IMR-90 (cell line): ENCODE measurements around the gene BST1. TPM values are rescaled to one million over a fixed set of nuclear protein-coding genes. Genes with fewer than 3 reads are reported as not detected.

Experiments used
- ATAC-seq: fragments of 200-7000 bp; cut with Tn5 transposase; 2 replicates; pipeline ENCODE4 v1.9.1; 2020; ENCODE audit warnings: low read depth, mild to moderate bottlenecking, moderate library complexity
- BruUV-seq: library from RNA; stranded (reverse); fragments of 400-500 nt; replicated peaks from 2 replicates; lab custom pipeline; 2021; lab: Mats Ljungman, UMichigan
- CTCF ChIA-PET: fragments of 300-600 bp; formaldehyde crosslinking; extraction: SDS; loops from one replicate; lab custom pipeline; 2021; ENCODE audit warnings: antibody characterized with exemption; lab: Yijun Ruan, JAX
- POLR2A ChIA-PET: fragments of 300-600 bp; sonication (Branson Sonifier 250); formaldehyde crosslinking; loops from one replicate; lab custom pipeline; 2022; ENCODE audit warnings: antibody characterized with exemption; ENCODE audit not compliant: unreplicated experiment; lab: Charles Lee
- DNase-seq: peaks from one replicate; pipeline ENCODE4 v3.0.0; 2013
- H2AFZ ChIP-seq: replicated peaks from 2 replicates; pipeline ENCODE3; 2013; ENCODE audit warnings: low read length, mild to moderate bottlenecking; ENCODE audit not compliant: poor library complexity
- H2AK5ac ChIP-seq: 2 replicates; pipeline ENCODE4 v1.6.1; 2013; ENCODE audit warnings: low read depth, low read length, inconsistent platforms
- H2AK9ac ChIP-seq: replicated peaks from 2 replicates; pipeline ENCODE3; 2013; ENCODE audit warnings: mild to moderate bottlenecking, low read depth, low read length, moderate library complexity; ENCODE audit not compliant: poor library complexity
- H2BK120ac ChIP-seq: 2 replicates; pipeline ENCODE4 v1.6.1; 2013; ENCODE audit warnings: low read depth, low read length, inconsistent platforms
- H2BK15ac ChIP-seq: 3 replicates; pipeline ENCODE4 v1.6.1; 2013; ENCODE audit warnings: low read depth, low read length, inconsistent platforms
- H2BK20ac ChIP-seq: 2 replicates; pipeline ENCODE4 v1.6.1; 2013; ENCODE audit warnings: low read depth, mild to moderate bottlenecking, inconsistent platforms, low read length, moderate library complexity
- H2BK5ac ChIP-seq: 2 replicates; pipeline ENCODE4 v1.6.1; 2013; ENCODE audit warnings: mild to moderate bottlenecking, low read depth, low read length, inconsistent platforms; ENCODE audit not compliant: poor library complexity, severe bottlenecking
- H3K14ac ChIP-seq: replicated peaks from 2 replicates; pipeline ENCODE4 v1.6.1; 2013; ENCODE audit warnings: low read depth, low read length, inconsistent platforms
- H3K18ac ChIP-seq: 2 replicates; pipeline ENCODE4 v1.6.1; 2013; ENCODE audit warnings: low read depth, low read length, control low read depth
- H3K23ac ChIP-seq: 2 replicates; pipeline ENCODE4 v1.6.1; 2013; ENCODE audit warnings: low read depth, low read length, inconsistent platforms
- H3K27ac ChIP-seq: 2 replicates; pipeline ENCODE4 v1.5.1; 2013; ENCODE audit warnings: mild to moderate bottlenecking, control low read depth, low read length; ENCODE audit not compliant: insufficient read depth
- H3K27me3 ChIP-seq: 2 replicates; pipeline ENCODE4 v1.6.1; 2013; ENCODE audit warnings: low read length; ENCODE audit not compliant: control insufficient read depth, insufficient read depth
- H3K36me3 ChIP-seq: 2 replicates; pipeline ENCODE4 v1.6.1; 2013; ENCODE audit warnings: low read length, mixed read lengths; ENCODE audit not compliant: control insufficient read depth, insufficient read depth
- H3K4ac ChIP-seq: 2 replicates; pipeline ENCODE4 v1.6.1; 2013; ENCODE audit warnings: low read depth, low read length, inconsistent platforms
- H3K4me1 ChIP-seq: 2 replicates; pipeline ENCODE4 v1.6.1; 2013; ENCODE audit warnings: low read length, mixed read lengths; ENCODE audit not compliant: control insufficient read depth, insufficient read depth
- H3K4me2 ChIP-seq: 2 replicates; pipeline ENCODE4 v1.6.1; 2013; ENCODE audit warnings: low read depth, mild to moderate bottlenecking, control low read depth, low read length, moderate library complexity
- H3K4me3 ChIP-seq: 2 replicates; pipeline ENCODE4 v1.5.1; 2013; ENCODE audit warnings: low read depth, mild to moderate bottlenecking, control low read depth, low read length, moderate library complexity; ENCODE audit not compliant: insufficient read depth
- H3K56ac ChIP-seq: 2 replicates; pipeline ENCODE4 v1.6.1; 2013; ENCODE audit warnings: low read length, inconsistent platforms; ENCODE audit not compliant: insufficient read depth; ENCODE audit errors: extremely low read depth
- H3K79me1 ChIP-seq, 2 experiments: 2 replicates each; pipeline ENCODE4 v1.6.1; 2013; ENCODE audit warnings: low read length in 2 of 2, inconsistent platforms in 1 of 2, low read depth in 1 of 2
- H3K9ac ChIP-seq: 2 replicates; pipeline ENCODE4 v1.6.1; 2013; ENCODE audit warnings: low read depth, low read length, control low read depth
- H3K9me1 ChIP-seq: 2 replicates; pipeline ENCODE4 v1.6.1; 2013; ENCODE audit warnings: low read length, inconsistent platforms; ENCODE audit not compliant: insufficient read depth
- H3K9me3 ChIP-seq: 2 replicates; pipeline ENCODE4 v1.6.1; 2013; ENCODE audit warnings: low read length; ENCODE audit not compliant: control insufficient read depth, insufficient read depth
- H4K20me1 ChIP-seq: 2 replicates; pipeline ENCODE4 v1.6.1; 2013; ENCODE audit warnings: low read length, inconsistent platforms; ENCODE audit not compliant: insufficient read depth
- H4K5ac ChIP-seq: 2 replicates; pipeline ENCODE4 v1.6.1; 2013; ENCODE audit warnings: mild to moderate bottlenecking, low read depth, low read length, control low read depth
- H4K8ac ChIP-seq, 2 experiments: 2 replicates each; pipeline ENCODE4 v1.6.1; 2013; ENCODE audit warnings: low read depth in 2 of 2, low read length in 2 of 2, control low read depth in 1 of 2, inconsistent platforms in 1 of 2
- H4K91ac ChIP-seq: 2 replicates; pipeline ENCODE4 v1.6.1; 2013; ENCODE audit warnings: low read depth, low read length, inconsistent platforms; ENCODE audit not compliant: insufficient read depth
- CEBPB ChIP-seq: IDR thresholded peaks from 2 replicates; pipeline ENCODE4 v1.6.1; 2012; ENCODE audit warnings: low read depth, low read length, improper control_type of control experiment
- RAD21 ChIP-seq: IDR thresholded peaks from 2 replicates; pipeline ENCODE4 v1.6.1; 2012; ENCODE audit warnings: low read length, improper control_type of control experiment
- WGBS, 2 experiments: methylation state at CpG; one replicate each; pipeline versions ENCODE4 v1.1.5 to v1.1.7; 2013; ENCODE audit warnings: missing lambda C conversion rate in 2 of 2; ENCODE audit not compliant: insufficient read length in 1 of 2; ENCODE audit errors: extremely low coverage in 2 of 2; 5-methylcytosine and 5-hydroxymethylcytosine counted together
- dilution Hi-C: fragments of 300-500 bp; cut with HindIII; formaldehyde crosslinking; loops from one replicate; pipeline ENCODE4 v1.14.3; 2018; ENCODE audit warnings: low sequenced_read_pairs; ENCODE audit not compliant: unreplicated experiment
- in situ Hi-C: fragments of 300-500 bp; cut with MboI; formaldehyde crosslinking; loops from 3 replicates; pipeline ENCODE4 v1.14.3; 2019; ENCODE audit warnings: low sequenced_read_pairs, inconsistent platforms, mixed read lengths
- intact Hi-C: fragments of 100-400 bp; cut with micrococcal nuclease; formaldehyde crosslinking; loops from 2 replicates; pipeline ENCODE4 v1.10.0; 2022
- polyA plus RNA-seq, 3 experiments: library from polyadenylated mRNA; depleted of rRNA; stranded (reverse); fragments of >200 nt; gene quantifications; 2 replicates each; pipeline ENCODE4 v1.2.3, GENCODE V29; 2012; ENCODE audit warnings: low replicate concordance in 1 of 3
- total RNA-seq: library from RNA; depleted of rRNA; stranded (reverse); fragments of >200 nt; gene quantifications from 2 replicates; pipeline ENCODE4 v1.2.3, GENCODE V29; 2012

BST1 gene
- total and polyA plus RNA-seq, 2 of the 4 experiments (the other 2 are of a cell fraction): 6.6 to 11.1 TPM

GRCh38 chr4:15717086-15717485, 14.2 kb downstream of the BST1 start:
- peak overlapping the region; percentile 69; the same call in 1 of the 2 replicates for H3K4me2 ChIP-seq
- POLR2A ChIA-PET: no interaction called here
- H3K27ac ChIP-seq: peak overlapping the region; percentile 64; the same call in 1 of the 2 replicates
- H3K23ac ChIP-seq: peak overlapping the region; percentile 58; the same call in 1 of the 2 replicates
- no TSS peak for BruUV-seq
- CTCF ChIA-PET: no interaction called here
- H2BK20ac ChIP-seq: peak overlapping the region; percentile 93
- no peak overlapping the region for H2AK9ac ChIP-seq
- dilution Hi-C loops: no loop called here
- H4K8ac ChIP-seq: peak overlapping the region; percentile 47 to 86
- no peak overlapping the region for H3K9ac ChIP-seq
- DNase-seq (peak; percentile 59), ATAC-seq (peak; percentile 82)
- peak overlapping the region; percentile 86; the same call in 1 of the 2 replicates for H3K18ac ChIP-seq
- peak overlapping the region; percentile 79 for H4K91ac ChIP-seq
- intact Hi-C loops: loop anchor here (2.0 kb wide), 1 partner anchor 26 kb away; no protein-coding TSS in a partner anchor
- H3K9me3 ChIP-seq: no peaks in the 10 kb centered on the region
- in situ Hi-C loops: no loop called here
- peak overlapping the region; percentile 73 for H2BK15ac ChIP-seq
- peak overlapping the region; percentile 88 for H2AK5ac ChIP-seq
- H3K36me3 ChIP-seq: no peaks in the 10 kb centered on the region; the same call in 1 of the 2 replicates
- no peaks in the 10 kb centered on the region for H3K27me3 ChIP-seq
- H4K20me1 ChIP-seq: no peaks in the 10 kb centered on the region
- peak overlapping the region; percentile 39 for H2AFZ ChIP-seq
- peaks cover 14% of the 10 kb centered on the region for H3K9me1 ChIP-seq
- peak overlapping the region; percentile 94 for H2BK120ac ChIP-seq
- H3K4ac ChIP-seq: peak overlapping the region; percentile 89
- H3K4me3 ChIP-seq: no peak overlapping the region
- H3K79me1 ChIP-seq: 0 out of 4 replicates have a peak, but pooled peaks cover 0 to 4% of the 10 kb centered on the region in 2 experiments
- WGBS, 2 experiments: no CpG with 5 or more reads among the region's 6 CpGs
- H2BK5ac ChIP-seq: peak overlapping the region; percentile 92
- H3K14ac ChIP-seq: peak overlapping the region; percentile 70; the same call in 1 of the 2 replicates
- peak overlapping the region; percentile 67 for H4K5ac ChIP-seq
- TF ChIP-seq CEBPB (0 out of 2 replicates have a peak, but pooled peaks have one; percentile 3), RAD21 (no peak)
- H3K4me1 ChIP-seq: peaks cover 18% of the 10 kb centered on the region
- H3K56ac ChIP-seq: no peak overlapping the region; the same call in 1 of the 2 replicates
